ENCODE data around the gene GSTO2. TPM values are rescaled to one million over a fixed set of nuclear protein-coding genes. Genes with fewer than 3 reads are reported as not detected.
A peak's percentile ranks its signal among the peaks of the same experiment; 100 is the strongest.

The GSTO2 gene
- total RNA-seq, 1 donor from 2014 or later, result 2.8 TPM

DNA sequence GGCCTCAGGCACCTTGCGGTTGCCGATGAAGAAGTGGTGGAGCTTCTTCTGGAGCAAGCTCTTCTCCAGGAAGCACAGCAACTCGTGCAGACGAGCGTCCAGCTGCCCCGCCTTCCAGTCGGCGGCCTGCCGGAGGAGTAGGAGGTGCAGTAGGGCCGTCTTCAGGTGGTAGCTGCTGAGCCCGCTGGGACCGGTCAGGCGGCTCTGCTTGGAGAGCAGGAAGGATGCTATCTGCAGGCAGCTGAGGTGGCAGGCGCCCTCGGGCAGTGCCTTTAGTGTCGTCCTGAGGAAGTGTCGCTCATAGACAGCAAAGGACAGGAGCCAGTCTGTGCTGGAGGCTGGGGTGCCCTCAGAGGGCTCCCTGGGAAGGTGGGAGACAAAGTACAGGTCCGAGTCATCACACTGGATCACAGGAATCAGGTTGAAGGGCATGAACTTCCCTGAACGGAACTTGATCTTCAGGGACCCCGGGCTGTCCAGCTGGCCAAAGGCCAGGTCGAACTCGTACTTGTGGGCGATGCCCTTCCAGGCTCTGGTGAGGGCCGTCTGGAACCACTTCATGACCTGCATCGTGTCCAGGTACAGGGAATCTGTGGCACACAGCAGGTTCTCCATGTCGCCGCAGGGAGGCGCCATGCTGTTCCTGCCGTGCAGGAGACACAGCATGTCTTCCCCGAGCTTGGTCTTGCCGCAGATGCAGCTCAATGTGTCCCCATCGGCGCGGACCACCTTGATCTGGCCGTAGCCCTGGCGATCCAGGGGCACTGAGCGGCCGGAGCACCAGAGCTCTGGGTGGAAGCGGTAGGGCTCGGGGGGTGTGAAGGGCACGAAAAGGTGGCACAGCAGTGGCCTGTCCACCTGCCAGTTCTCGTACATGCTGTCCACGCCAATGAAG is 45.9 kb downstream of the GSTO2 start:
- peaks cover 11% of the 10 kb centered on the region for H3K36me3 Mint-ChIP-seq
- DNase-seq (ENCODE audit: extremely low spot score, unreplicated experiment), result no peak

DNA sequence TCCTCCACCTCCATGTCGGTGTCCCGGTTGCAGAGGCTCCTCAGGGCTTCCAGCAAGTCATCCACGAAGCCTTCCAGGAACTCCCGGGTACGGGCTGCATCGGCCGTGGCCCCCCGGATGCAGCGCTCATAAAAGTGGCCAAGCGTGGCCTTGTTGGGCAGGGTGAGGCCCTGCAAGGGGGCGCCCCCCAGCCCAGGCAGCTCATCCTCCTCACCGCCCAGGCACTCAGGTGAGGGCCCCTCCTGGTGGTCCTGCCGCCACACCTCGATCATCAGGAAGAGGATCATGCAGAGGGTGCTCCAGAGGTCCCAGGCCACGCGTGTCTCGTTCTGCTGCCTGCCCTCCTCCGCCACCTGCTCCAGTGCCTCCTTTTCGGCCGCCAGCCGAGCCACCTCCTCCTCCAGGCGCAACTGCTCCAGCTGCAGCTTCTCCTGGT is 46.5 kb downstream of the GSTO2 start:
- peaks cover 11% of the 10 kb centered on the region for H3K36me3 Mint-ChIP-seq
- H3K4me1 Mint-ChIP-seq (ENCODE audit: unreplicated experiment), result peaks cover 22% of the 10 kb centered on the region
- no peak overlapping the region for H3K27ac Mint-ChIP-seq
- DNase-seq (ENCODE audit: extremely low spot score, unreplicated experiment), result no peak
- H3K4me3 Mint-ChIP-seq, result no peak overlapping the region
- H3K9me3 Mint-ChIP-seq, result no peaks in the 10 kb centered on the region
- H3K27me3 Mint-ChIP-seq, result no peaks in the 10 kb centered on the region
- TF ChIP-seq, protein P1, sequence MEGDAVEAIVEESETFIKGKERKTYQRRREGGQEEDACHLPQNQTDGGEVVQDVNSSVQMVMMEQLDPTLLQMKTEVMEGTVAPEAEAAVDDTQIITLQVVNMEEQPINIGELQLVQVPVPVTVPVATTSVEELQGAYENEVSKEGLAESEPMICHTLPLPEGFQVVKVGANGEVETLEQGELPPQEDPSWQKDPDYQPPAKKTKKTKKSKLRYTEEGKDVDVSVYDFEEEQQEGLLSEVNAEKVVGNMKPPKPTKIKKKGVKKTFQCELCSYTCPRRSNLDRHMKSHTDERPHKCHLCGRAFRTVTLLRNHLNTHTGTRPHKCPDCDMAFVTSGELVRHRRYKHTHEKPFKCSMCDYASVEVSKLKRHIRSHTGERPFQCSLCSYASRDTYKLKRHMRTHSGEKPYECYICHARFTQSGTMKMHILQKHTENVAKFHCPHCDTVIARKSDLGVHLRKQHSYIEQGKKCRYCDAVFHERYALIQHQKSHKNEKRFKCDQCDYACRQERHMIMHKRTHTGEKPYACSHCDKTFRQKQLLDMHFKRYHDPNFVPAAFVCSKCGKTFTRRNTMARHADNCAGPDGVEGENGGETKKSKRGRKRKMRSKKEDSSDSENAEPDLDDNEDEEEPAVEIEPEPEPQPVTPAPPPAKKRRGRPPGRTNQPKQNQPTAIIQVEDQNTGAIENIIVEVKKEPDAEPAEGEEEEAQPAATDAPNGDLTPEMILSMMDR (conservative IDR thresholded peaks at IDR 0.05), result no peak

More for the DNA sequence above, 45.9 kb downstream of the GSTO2 start:
- Mint-ChIP-seq H3K4me1 (ENCODE audit: unreplicated experiment) (peaks cover 17% of the 10 kb centered on the region), H3K9me3 (no peaks in the 10 kb centered on the region), H3K27ac (no peak overlapping the region), H3K4me3 (no peak overlapping the region), H3K27me3 (no peaks in the 10 kb centered on the region)
- TF ChIP-seq, protein P1 (conservative IDR thresholded peaks at IDR 0.05), result no peak

DNA sequence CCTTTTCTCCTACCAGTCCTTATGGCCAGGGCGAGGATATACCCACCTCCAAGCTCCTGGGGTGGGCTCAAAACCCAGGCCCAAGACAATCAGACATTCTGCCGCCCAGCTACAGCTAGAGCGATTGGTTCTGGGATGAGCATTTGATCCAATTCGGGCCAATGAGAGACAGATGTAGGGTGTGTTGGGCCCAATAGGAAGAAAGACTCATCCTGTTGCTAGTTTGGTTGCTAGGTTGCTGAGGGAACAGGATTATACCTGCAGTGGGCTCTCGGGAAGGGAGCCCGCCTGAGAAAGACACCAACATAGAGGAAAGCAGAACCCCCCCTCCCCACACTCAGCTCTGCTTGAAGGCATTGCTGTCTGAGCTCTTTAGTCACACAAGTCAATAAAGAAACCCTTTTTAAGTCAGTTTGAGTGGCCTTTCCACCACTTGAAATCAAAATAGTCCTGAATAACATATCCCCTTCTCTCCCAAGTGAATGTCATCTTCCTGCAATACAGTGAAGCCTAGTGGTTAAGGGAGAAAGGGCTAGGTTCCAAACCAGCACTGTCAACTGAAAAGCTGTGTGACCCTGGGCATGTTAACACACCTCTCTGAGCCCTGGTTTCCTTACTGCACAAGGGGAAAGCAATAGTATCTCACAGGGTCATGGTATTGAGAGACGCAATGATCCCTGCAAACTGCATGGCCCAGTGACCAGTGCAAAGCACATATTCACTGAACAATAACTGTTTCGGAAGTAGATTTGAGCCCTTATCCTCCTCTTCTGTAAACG is 47.5 kb downstream of the GSTO2 start:
- H3K27me3 Mint-ChIP-seq, result no peaks in the 10 kb centered on the region
- DNase-seq (ENCODE audit: extremely low spot score, unreplicated experiment), result no peak
- no peak overlapping the region for H3K27ac Mint-ChIP-seq
- peaks cover 11% of the 10 kb centered on the region for H3K36me3 Mint-ChIP-seq
- no peak overlapping the region for H3K4me3 Mint-ChIP-seq
- TF ChIP-seq, protein P1 (conservative IDR thresholded peaks at IDR 0.05), result no peak
- no peaks in the 10 kb centered on the region for H3K9me3 Mint-ChIP-seq
- peaks cover 23% of the 10 kb centered on the region for H3K4me1 Mint-ChIP-seq (ENCODE audit: unreplicated experiment)

DNA sequence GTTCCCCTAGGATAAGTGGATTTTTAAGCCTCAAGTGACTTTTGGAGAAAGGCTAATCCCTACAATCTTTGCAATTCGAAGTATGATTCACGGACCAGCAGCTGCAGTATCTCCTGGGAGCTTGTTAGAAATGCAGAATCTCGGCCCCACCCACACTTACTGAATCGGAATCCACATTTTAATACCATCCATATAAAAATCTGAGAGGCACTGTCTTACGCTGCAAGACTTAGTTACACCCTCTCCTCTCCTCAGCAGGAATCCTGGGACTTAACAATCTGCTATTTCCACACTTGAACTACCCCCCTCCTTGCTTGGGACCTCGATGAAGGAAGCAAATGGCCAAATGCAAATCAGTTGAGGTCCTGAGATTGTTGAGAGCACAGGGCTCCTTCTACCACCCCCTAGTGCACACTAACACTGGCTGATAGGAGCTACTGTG is 48.3 kb downstream of the GSTO2 start:
- Mint-ChIP-seq H3K27me3 (no peaks in the 10 kb centered on the region), H3K36me3 (peaks cover 11% of the 10 kb centered on the region), H3K9me3 (no peaks in the 10 kb centered on the region), H3K4me3 (no peak overlapping the region), H3K4me1 (ENCODE audit: unreplicated experiment) (peaks cover 30% of the 10 kb centered on the region), H3K27ac (no peak overlapping the region)
- DNase-seq (ENCODE audit: extremely low spot score, unreplicated experiment), result no peak
- TF ChIP-seq, protein P1 (conservative IDR thresholded peaks at IDR 0.05), result no peak

DNA sequence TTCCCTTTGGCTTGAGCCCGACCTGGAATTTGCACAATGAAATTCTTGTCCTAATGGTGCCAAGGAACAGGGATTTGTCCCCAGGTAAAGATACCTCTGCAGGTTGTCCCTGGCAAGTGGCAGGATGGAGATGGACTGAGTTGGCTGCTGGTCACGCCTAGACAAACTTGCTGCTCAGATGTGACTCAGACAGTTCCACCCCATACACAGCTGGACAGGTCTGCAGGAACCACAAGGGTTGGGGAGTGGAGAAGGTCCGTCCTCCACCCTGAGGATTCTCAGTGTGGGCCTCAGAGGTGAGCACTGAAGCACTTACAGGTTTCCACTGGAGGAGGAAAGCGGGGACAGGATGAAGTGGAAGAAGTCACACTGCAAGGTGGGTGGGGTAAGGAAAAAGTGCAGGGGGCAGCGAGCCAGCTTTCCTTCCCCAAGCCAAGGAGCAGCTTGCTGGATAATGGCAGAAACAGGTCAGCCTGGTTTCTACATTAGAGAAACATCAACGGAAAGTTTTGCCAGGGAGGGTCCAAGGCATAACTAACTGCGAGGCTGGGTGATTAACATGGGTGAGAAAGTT is 48.8 kb downstream of the GSTO2 start:
- TF ChIP-seq, protein P1 (conservative IDR thresholded peaks at IDR 0.05), result no peak
- no peaks in the 10 kb centered on the region for H3K9me3 Mint-ChIP-seq
- no peak for DNase-seq (ENCODE audit: extremely low spot score, unreplicated experiment)
- peak overlapping the region; percentile 46 for H3K27ac Mint-ChIP-seq
- H3K27me3 Mint-ChIP-seq, result no peaks in the 10 kb centered on the region
- H3K4me3 Mint-ChIP-seq, result no peak overlapping the region
- peaks cover 11% of the 10 kb centered on the region for H3K36me3 Mint-ChIP-seq
- H3K4me1 Mint-ChIP-seq (ENCODE audit: unreplicated experiment), result peaks cover 30% of the 10 kb centered on the region

All from type B pancreatic cell (in vitro differentiated cells).